ENCODE measurements around the gene ARID5A.

Gene ARID5A

DNA sequence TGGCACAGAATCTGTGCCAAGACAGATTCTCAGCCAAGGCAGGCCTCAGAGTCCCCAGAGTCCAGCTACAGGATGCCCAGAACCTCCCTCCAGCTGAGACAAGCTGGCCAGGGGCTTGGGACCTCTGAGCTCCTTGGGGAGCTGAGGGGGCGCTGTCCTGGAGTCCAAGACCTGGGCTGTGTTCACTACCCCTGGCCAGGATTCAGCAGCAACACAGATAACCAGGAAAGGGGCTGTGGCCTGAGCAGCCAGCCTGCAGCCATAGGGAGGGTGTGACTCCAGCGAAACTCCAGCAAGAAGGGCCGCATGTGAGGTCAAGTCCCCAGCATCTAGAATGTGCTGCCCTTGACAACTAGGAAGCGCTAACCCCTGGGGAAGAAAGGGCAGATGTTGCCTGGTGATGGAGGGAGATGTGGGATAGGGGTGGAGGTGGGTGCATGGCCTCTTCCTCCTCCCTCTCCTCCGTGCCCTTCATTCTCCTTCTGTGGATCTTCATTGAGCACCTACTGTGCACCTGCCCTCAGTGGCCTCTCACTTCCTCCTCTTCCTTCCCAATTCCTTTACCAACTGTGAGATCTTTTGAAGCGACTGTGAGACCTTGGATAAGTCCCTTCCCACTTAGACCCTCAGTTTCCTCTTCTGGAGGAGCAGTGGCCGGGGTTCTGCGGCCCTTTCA is 7.7 kb upstream of the ARID5A start:
- no peak for DNase-seq (ENCODE audit: low read depth, low spot score)
- TF ChIP-seq POLR2AphosphoS5 (IDR thresholded peaks at IDR 0.05; ENCODE audit: borderline replicate concordance, low read depth, low read length) = no peak
- TF ChIP-seq EZH2 (IDR thresholded peaks at IDR 0.05) = no peak
- TF ChIP-seq FOXP2 (optimal IDR thresholded peaks at IDR 0.05; ENCODE audit: control extremely low read depth, extremely low read length, insufficient read depth) = no peak
- Histone ChIP-seq H3K9me3 (ENCODE audit: low read depth, low read length) (no peaks in the 10 kb centered on the region), H3K36me3 (ENCODE audit: insufficient read depth, low read length) (no peaks in the 10 kb centered on the region), H3K4me3 (no peak overlapping the region), H3K9ac (ENCODE audit: insufficient read length) (no peak overlapping the region), H3K27ac (no peak overlapping the region)

DNA sequence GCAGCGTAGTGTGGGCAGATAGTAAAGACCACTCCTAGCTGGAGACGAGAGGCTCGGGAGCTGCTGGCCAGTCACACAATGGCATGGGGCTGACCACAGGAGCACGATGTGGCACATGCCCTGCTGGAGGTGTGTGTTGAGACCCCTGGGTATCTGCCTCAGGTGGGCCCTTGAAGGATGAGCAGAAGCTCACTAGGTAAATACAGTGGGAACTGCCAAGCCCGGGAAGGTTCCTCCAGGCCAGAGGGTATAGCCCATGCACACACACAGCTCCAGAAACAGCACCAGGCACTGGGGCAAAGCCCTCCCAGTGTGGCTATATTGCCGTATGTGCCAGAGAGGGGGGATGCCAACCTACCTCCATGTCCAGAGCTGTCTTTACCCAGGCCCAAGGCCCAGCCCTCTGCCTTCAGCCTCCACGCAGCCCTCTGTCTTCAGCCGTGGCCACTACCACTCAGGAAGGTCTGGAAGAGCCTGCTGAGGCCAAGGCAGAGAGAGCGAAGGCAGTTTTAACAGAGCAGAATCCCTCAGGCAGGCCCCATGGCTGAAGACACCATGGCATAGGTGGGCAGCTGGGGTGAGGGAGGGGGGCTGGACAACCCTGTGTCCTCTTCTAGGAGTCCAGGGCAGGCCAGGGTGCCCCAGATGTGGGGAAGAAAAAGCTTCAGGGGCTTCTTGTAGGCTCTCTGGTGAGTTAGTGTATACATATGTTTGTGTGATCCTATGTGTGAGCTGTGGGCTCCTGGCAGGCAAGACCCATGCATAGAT is 7.0 kb upstream of the ARID5A start:
- no peak overlapping the region for H3K27ac ChIP-seq
- no peak for TF ChIP-seq EZH2 (IDR thresholded peaks at IDR 0.05)
- no peak for TF ChIP-seq POLR2AphosphoS5 (IDR thresholded peaks at IDR 0.05; ENCODE audit: borderline replicate concordance, low read depth, low read length)
- no peak for TF ChIP-seq FOXP2 (optimal IDR thresholded peaks at IDR 0.05; ENCODE audit: control extremely low read depth, extremely low read length, insufficient read depth)
- DNase-seq (ENCODE audit: low read depth, low spot score) = no peak
- no peak overlapping the region for H3K4me3 ChIP-seq
- no peak overlapping the region for H3K9ac ChIP-seq (ENCODE audit: insufficient read length)
- no peaks in the 10 kb centered on the region for H3K9me3 ChIP-seq (ENCODE audit: low read depth, low read length)
- H3K36me3 ChIP-seq (ENCODE audit: insufficient read depth, low read length) = no peaks in the 10 kb centered on the region

DNA sequence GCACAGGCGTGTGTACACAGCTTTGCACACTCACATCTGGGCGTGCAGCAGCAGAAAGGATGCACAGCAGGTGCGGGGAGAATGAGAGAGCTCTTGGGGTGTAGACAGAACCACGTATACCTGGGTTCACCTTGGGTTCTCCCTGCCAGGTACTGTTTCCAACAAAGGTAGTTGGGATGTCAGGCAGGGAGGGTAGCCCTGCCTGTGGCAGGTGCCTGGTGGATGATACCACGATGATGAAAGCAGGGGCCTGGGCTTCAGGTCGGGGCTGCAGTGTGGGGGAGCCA is 6.5 kb upstream of the ARID5A start:
- no peak for DNase-seq (ENCODE audit: low read depth, low spot score)
- Histone ChIP-seq H3K9me3 (ENCODE audit: low read depth, low read length) (no peaks in the 10 kb centered on the region), H3K27ac (no peak overlapping the region), H3K4me3 (no peak overlapping the region), H3K36me3 (ENCODE audit: insufficient read depth, low read length) (no peaks in the 10 kb centered on the region), H3K9ac (ENCODE audit: insufficient read length) (no peak overlapping the region)
- no peak for TF ChIP-seq POLR2AphosphoS5 (IDR thresholded peaks at IDR 0.05; ENCODE audit: borderline replicate concordance, low read depth, low read length)
- TF ChIP-seq EZH2 (IDR thresholded peaks at IDR 0.05) = no peak
- no peak for TF ChIP-seq FOXP2 (optimal IDR thresholded peaks at IDR 0.05; ENCODE audit: control extremely low read depth, extremely low read length, insufficient read depth)

DNA sequence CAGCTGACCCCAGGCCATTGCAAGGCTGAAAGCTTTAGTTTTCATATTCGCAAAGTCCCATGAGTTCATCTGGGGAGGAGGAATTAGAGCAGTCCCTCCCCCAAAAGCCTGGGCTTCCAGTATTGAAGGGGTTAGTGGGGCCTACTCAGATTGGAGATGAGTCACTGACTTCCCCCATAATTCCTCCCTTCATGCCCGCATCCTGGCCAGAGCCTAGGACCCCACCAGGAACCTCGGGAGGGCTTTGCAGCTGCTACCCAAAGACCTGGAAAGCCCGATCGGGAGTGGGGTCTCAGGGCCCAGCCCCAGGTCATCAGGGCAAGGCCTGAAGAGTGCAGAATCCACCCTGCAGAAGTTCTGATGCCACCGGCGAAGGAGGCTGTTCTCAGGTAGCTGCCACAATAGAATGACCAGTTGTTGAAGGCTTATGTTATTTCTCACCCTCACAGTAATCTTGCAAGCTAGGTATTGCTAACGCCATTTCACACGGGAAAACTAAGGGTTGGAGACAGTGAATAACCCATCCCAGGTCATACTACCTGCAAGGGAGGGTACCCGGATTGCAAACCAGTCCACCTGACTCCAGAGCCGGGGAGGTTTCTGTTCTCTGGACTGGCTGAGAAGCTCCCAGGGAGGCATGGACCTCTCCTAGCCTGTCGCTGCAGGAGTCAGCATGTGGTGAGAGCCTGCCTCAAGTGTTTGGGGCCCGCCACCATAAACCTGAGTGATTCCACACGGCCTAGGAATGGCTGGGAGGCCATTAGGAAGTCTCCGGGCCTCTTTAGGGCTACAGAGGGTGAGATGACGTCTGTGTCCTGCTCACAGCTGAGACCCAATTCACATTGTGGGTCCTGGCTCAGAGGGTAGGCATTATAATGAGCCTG is 5.8 kb upstream of the ARID5A start:
- H3K36me3 ChIP-seq (ENCODE audit: insufficient read depth, low read length) = no peaks in the 10 kb centered on the region
- no peak for DNase-seq (ENCODE audit: low read depth, low spot score)
- no peak overlapping the region for H3K9ac ChIP-seq (ENCODE audit: insufficient read length)
- no peak overlapping the region for H3K4me3 ChIP-seq
- H3K9me3 ChIP-seq (ENCODE audit: low read depth, low read length) = no peaks in the 10 kb centered on the region
- H3K27ac ChIP-seq = no peak overlapping the region
- TF ChIP-seq FOXP2 (optimal IDR thresholded peaks at IDR 0.05; ENCODE audit: control extremely low read depth, extremely low read length, insufficient read depth) (no peak), POLR2AphosphoS5 (IDR thresholded peaks at IDR 0.05; ENCODE audit: borderline replicate concordance, low read depth, low read length) (no peak), EZH2 (IDR thresholded peaks at IDR 0.05) (no peak)

DNA sequence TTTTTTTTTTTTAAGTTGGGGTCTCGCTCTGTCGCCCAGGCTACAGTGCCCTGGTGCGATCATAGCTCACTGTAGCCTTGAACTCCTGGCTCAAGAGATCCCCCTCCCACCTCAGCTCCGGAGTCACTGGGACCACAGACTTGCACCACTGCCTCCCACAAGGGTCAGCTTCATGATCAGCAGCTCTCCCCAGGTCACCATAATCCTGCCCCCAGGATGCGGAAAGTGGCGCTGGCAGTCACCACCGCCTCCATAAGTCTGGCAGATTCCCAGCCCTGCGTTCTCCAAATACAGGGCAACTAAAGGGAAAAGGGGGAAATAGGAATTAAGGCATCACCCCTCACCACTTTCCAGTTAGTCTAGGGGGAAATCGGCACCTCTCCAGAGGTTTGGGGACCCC is 5.2 kb upstream of the ARID5A start:
- Histone ChIP-seq H3K9me3 (ENCODE audit: low read depth, low read length) (no peaks in the 10 kb centered on the region), H3K4me3 (no peak overlapping the region), H3K9ac (ENCODE audit: insufficient read length) (peak overlapping the region; percentile 55), H3K36me3 (ENCODE audit: insufficient read depth, low read length) (no peaks in the 10 kb centered on the region), H3K27ac (no peak overlapping the region)
- DNase-seq (ENCODE audit: low read depth, low spot score) = no peak
- TF ChIP-seq EZH2 (IDR thresholded peaks at IDR 0.05) = no peak
- no peak for TF ChIP-seq POLR2AphosphoS5 (IDR thresholded peaks at IDR 0.05; ENCODE audit: borderline replicate concordance, low read depth, low read length)
- TF ChIP-seq FOXP2 (optimal IDR thresholded peaks at IDR 0.05; ENCODE audit: control extremely low read depth, extremely low read length, insufficient read depth) = no peak

DNA sequence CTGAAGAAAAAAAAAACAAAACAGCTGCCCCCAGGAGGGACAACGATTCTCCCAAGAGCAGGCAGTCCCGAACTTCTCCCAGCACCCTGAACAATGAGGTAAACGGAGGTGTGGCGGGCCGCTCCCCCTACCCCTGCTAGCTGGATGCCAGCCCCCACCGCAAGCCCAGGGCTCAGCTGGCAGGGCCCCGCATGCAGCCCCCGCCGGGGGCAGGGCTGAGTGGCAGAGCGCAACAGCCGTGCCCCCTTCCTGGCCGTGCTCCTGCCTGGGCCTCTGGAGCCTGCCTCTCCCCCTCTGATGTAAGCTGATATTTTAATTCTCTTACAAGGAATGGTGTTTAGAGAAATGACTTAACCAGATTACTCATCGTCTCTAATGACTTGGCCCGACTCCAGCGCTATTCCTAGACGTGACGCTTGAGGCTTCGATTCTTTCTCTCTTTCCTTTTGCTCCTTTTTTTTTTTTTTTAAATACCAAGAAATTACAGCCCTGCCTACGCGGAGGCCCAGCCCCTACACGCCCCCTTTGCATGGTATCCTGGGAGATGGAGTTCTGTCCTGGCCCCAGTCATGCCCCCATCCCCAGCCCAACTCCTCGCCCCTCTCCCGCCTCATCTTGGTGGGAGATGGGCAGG is 4.6 kb upstream of the ARID5A start:
- H3K4me3 ChIP-seq = peak overlapping the region; percentile 70
- H3K9ac ChIP-seq (ENCODE audit: insufficient read length) = peak overlapping the region; percentile 55
- H3K9me3 ChIP-seq (ENCODE audit: low read depth, low read length) = no peaks in the 10 kb centered on the region
- peak overlapping the region; percentile 34; the same call in 1 of the 2 replicates for H3K27ac ChIP-seq
- TF ChIP-seq POLR2AphosphoS5 (IDR thresholded peaks at IDR 0.05; ENCODE audit: borderline replicate concordance, low read depth, low read length) = peak; percentile 48; the same call in 1 of the 2 replicates
- TF ChIP-seq EZH2 (IDR thresholded peaks at IDR 0.05) = no peak
- H3K36me3 ChIP-seq (ENCODE audit: insufficient read depth, low read length) = no peaks in the 10 kb centered on the region
- peak; percentile 94 for DNase-seq (ENCODE audit: low read depth, low spot score)

DNA sequence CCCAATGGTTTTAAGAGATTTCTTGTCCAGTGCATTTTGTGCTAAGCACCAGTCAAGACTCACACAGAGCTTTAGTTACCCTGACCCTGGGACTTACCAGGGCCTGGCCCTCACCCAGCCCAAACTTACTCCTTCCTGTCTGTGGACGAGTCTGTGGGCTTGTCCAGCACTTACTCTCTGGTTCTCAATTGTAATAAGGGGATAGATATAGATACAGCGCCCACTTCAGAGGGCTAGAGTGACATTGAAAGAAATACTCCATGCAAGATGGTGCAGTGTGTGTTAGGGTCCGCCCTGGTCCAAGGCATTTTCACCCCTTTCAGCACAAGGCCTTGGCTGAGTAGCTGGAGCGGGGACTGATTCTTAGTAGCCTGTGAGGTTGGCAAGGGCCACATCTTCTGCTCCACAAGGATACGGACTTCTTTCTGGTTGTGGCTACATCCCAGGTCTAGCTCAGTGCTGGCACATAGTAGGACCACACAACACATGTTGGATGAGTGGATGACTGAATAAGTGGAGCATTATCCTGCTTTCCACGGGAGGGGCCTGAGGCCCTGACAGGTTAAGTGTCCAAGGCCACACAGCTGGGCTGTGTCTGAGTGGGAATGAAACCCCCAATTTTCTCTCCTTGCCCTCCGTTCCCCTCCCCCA is 3.8 kb upstream of the ARID5A start:
- no peak for DNase-seq (ENCODE audit: low read depth, low spot score)
- TF ChIP-seq POLR2AphosphoS5 (IDR thresholded peaks at IDR 0.05; ENCODE audit: borderline replicate concordance, low read depth, low read length) (no peak), FOXP2 (optimal IDR thresholded peaks at IDR 0.05; ENCODE audit: control extremely low read depth, extremely low read length, insufficient read depth) (no peak), EZH2 (IDR thresholded peaks at IDR 0.05) (no peak)
- Histone ChIP-seq H3K9me3 (ENCODE audit: low read depth, low read length) (no peaks in the 10 kb centered on the region), H3K9ac (ENCODE audit: insufficient read length) (no peak overlapping the region), H3K4me3 (peak overlapping the region; percentile 70; the same call in 1 of the 2 replicates), H3K27ac (no peak overlapping the region), H3K36me3 (ENCODE audit: insufficient read depth, low read length) (no peaks in the 10 kb centered on the region)

Measured in SK-N-MC (cell line).